Adrenal gland (tissue), 5 donors: Measurements from ENCODE around the gene ERAL1.

ENCODE experiments used
- POLR2A ChIP-seq, 2 donors: fragments of 450-650 bp; IDR thresholded peaks; one replicate each; pipeline ENCODE4 v1.6.1; 2017; ENCODE audit warnings: antibody characterized with exemption in 2 of 2, mild to moderate bottlenecking in 2 of 2, moderate library complexity in 1 of 2
- TF ChIP-seq, protein P1 (sequence below), 6 experiments: fragments of 450-650 bp in 4 of 6; fragments of 200-600 bp in 2 of 6; sonication (generic) in 1 of 6; IDR thresholded peaks; 1 replicate in 5 of 6; 2 replicates in 1 of 6; pipeline versions ENCODE4 v1.5.1 to v1.8.0; 2016 to 2021; ENCODE audit warnings: antibody characterized with exemption in 6 of 6, mild to moderate bottlenecking in 2 of 6, moderate library complexity in 1 of 6
- donor health status: DM: no; HTN: no; CAD: no.

- TF ChIP-seq POLR2A (IDR thresholded peaks at IDR 0.05) = no peak
- TF ChIP-seq, protein P1, sequence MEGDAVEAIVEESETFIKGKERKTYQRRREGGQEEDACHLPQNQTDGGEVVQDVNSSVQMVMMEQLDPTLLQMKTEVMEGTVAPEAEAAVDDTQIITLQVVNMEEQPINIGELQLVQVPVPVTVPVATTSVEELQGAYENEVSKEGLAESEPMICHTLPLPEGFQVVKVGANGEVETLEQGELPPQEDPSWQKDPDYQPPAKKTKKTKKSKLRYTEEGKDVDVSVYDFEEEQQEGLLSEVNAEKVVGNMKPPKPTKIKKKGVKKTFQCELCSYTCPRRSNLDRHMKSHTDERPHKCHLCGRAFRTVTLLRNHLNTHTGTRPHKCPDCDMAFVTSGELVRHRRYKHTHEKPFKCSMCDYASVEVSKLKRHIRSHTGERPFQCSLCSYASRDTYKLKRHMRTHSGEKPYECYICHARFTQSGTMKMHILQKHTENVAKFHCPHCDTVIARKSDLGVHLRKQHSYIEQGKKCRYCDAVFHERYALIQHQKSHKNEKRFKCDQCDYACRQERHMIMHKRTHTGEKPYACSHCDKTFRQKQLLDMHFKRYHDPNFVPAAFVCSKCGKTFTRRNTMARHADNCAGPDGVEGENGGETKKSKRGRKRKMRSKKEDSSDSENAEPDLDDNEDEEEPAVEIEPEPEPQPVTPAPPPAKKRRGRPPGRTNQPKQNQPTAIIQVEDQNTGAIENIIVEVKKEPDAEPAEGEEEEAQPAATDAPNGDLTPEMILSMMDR (IDR thresholded peaks at IDR 0.05) = no peak
Measured at GRCh38 chr17:28885951-28886350, 31.1 kb downstream of the ERAL1 start.
